Measurements from ENCODE around the gene ARF3. TPM values are rescaled to one million over a fixed set of nuclear protein-coding genes. Genes with fewer than 3 reads are reported as not detected.

ARF3 gene
- total and polyA plus RNA-seq, 2 donors (not counting 1 experiment from before 2014, with no cell fraction given), result 28.1 to 182 TPM

DNA sequence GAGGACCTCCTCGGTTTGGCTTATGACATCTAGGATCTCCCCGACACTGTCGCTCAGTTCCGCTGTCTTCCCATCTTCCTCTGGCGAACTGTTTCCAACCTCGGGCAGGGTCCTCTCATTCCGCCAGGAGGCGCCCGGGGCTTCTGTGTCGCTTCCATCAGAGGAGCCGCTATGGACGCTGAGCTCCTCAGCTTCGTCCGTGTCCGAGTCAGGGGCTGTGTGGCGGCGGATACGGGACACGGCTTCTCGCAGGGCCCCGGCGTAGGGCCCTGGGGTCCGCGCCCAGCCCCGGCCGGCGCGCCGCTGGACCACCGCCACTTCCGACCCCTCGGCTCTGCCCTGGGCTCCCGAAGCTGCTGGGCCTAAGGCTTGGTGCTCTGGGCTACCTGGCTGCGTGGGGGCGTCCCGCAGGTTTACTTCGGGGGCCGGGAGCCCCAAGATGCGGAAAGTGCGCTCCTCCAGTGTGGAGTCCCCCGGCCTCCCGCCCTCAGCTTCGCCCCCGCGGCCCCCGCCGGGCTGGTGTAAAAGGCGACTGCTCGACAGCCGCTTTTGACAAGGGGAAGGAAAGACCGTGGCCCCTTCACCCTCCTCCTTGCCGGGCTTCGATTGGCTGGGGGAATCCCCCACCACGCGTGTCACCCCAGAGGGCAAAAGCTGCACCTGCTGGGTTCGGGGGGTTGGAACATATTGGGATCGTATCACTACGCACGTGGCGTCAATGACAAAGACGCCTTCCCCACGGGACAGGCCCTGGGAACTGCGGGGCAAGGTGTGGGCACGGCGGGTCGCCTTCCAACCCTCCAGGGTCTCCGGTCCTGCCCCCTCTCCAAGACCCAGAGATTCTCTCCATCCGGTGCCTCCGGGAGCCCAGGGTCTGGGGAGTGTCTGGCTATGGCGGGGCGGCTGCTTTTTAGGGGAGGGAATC, 39.8 kb upstream of the ARF3 start:
- TF ChIP-seq EZH2 (IDR thresholded peaks at IDR 0.05; ENCODE audit: low read length, missing control alignments), result peak; percentile 81
- TF ChIP-seq, protein P1, sequence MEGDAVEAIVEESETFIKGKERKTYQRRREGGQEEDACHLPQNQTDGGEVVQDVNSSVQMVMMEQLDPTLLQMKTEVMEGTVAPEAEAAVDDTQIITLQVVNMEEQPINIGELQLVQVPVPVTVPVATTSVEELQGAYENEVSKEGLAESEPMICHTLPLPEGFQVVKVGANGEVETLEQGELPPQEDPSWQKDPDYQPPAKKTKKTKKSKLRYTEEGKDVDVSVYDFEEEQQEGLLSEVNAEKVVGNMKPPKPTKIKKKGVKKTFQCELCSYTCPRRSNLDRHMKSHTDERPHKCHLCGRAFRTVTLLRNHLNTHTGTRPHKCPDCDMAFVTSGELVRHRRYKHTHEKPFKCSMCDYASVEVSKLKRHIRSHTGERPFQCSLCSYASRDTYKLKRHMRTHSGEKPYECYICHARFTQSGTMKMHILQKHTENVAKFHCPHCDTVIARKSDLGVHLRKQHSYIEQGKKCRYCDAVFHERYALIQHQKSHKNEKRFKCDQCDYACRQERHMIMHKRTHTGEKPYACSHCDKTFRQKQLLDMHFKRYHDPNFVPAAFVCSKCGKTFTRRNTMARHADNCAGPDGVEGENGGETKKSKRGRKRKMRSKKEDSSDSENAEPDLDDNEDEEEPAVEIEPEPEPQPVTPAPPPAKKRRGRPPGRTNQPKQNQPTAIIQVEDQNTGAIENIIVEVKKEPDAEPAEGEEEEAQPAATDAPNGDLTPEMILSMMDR (conservative IDR thresholded peaks at IDR 0.05 in 1 of 2, IDR thresholded peaks at IDR 0.05 in 1 of 2; ENCODE audit: low read depth in 1 of 2, low read length in 2 of 2), result peak; percentile 79 to 91
- H3K9ac ChIP-seq (ENCODE audit: insufficient read depth, low read length), result no peak overlapping the region
- H3K4me2 ChIP-seq (ENCODE audit: extremely low read depth, insufficient read depth, low read length), result peak overlapping the region; percentile 49
- H3K79me2 ChIP-seq (ENCODE audit: control insufficient read depth, insufficient read depth, low read length), result no peaks in the 10 kb centered on the region
- no peaks in the 10 kb centered on the region for H3K9me3 ChIP-seq (ENCODE audit: control insufficient read depth, insufficient read depth, low read depth, low read length)
- H3K27ac ChIP-seq (ENCODE audit: insufficient read depth, low read length), result no peak overlapping the region
- H3K4me3 ChIP-seq (replicated peaks in 1 of 4; ENCODE audit: control extremely low read depth in 1 of 4, insufficient read depth in 1 of 4, low read depth in 3 of 4, low read length in 4 of 4), result peak overlapping the region in 2 of 4 experiments; percentile 9 to 33
- peaks cover 18% of the 10 kb centered on the region for H3K27me3 ChIP-seq (ENCODE audit: control insufficient read depth, insufficient read depth, low read length)
- DNase-seq (ENCODE audit: low read depth in 2 of 2), result peak; percentile 60 to 68
- peaks cover 3% of the 10 kb centered on the region for H3K36me3 ChIP-seq (ENCODE audit: control insufficient read depth, insufficient read depth, low read length)
- peaks cover 14% of the 10 kb centered on the region for H3K4me1 ChIP-seq (ENCODE audit: control insufficient read depth, extremely low read depth, insufficient read depth, low read length)
- peak overlapping the region; percentile 28 for H2AFZ ChIP-seq (ENCODE audit: low read length)
- H4K20me1 ChIP-seq (ENCODE audit: control insufficient read depth, extremely low read depth, insufficient read depth, low read length), result no peaks in the 10 kb centered on the region

DNA sequence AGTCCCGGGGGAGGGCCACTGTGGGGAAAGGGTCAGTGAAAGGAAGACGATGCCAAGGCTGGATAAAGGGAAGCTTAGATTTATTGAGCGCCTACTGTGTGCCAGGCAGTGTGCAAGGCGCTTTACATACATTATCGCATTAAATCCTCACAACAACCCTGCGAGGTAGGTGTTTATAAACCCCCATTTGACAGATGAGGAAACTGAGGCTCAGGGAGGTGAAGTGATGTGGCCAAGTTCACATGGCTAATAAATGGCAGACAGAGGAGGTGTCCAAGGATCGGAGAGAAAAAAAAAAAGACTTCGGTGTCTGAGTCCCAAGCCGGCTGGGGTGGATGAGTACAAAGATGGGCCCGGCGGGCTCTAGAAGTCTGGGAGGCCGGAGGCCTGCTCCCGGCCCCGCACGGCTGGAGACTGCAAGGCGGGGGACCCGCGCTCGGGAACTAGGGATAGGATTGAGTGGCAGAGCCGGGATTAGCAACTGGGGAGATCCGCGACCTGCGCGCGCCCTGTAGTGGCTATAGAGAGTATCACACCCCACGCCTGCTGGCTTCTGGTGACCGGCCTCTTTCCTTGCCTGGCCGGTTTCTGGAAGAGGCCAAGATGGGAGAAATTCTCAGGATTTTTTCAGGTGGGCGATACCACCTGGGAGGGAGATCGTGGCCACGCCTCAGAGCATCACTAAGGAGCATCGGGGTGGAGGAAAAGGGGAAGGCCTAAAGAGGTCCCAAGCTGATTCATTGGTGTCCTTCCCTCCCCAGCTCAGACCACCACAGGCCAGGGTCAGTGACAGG, 38.0 kb upstream of the ARF3 start:
- H3K4me2 ChIP-seq (ENCODE audit: extremely low read depth, insufficient read depth, low read length), result peak overlapping the region; percentile 59
- H3K4me1 ChIP-seq (ENCODE audit: control insufficient read depth, extremely low read depth, insufficient read depth, low read length), result peaks cover 13% of the 10 kb centered on the region
- no peak overlapping the region for H3K27ac ChIP-seq (ENCODE audit: insufficient read depth, low read length)
- H2AFZ ChIP-seq (ENCODE audit: low read length), result no peak overlapping the region
- peak overlapping the region in 1 of 4 experiments; percentile 44 for H3K4me3 ChIP-seq (replicated peaks in 1 of 4; ENCODE audit: control extremely low read depth in 1 of 4, insufficient read depth in 1 of 4, low read depth in 3 of 4, low read length in 4 of 4)
- DNase-seq (ENCODE audit: low read depth in 2 of 2), result peak; percentile 68 to 79
- no peak overlapping the region for H3K9ac ChIP-seq (ENCODE audit: insufficient read depth, low read length)
- H3K79me2 ChIP-seq (ENCODE audit: control insufficient read depth, insufficient read depth, low read length), result no peaks in the 10 kb centered on the region
- H3K36me3 ChIP-seq (ENCODE audit: control insufficient read depth, insufficient read depth, low read length), result no peaks in the 10 kb centered on the region
- peaks cover 22% of the 10 kb centered on the region for H3K27me3 ChIP-seq (ENCODE audit: control insufficient read depth, insufficient read depth, low read length)
- peak; percentile 51 for TF ChIP-seq EZH2 (IDR thresholded peaks at IDR 0.05; ENCODE audit: low read length, missing control alignments)
- TF ChIP-seq, protein P1 (conservative IDR thresholded peaks at IDR 0.05 in 1 of 2, IDR thresholded peaks at IDR 0.05 in 1 of 2; ENCODE audit: low read depth in 1 of 2, low read length in 2 of 2), result peak; percentile 72 to 81
- no peaks in the 10 kb centered on the region for H3K9me3 ChIP-seq (ENCODE audit: control insufficient read depth, insufficient read depth, low read depth, low read length)
- H4K20me1 ChIP-seq (ENCODE audit: control insufficient read depth, extremely low read depth, insufficient read depth, low read length), result no peaks in the 10 kb centered on the region
